Erythroblast (primary cell): ENCODE data around the gene NYAP2.

Experiments
- GATA1 ChIP-seq: IDR thresholded peaks from 2 replicates; pipeline ENCODE4 v1.6.1; 2011; ENCODE audit warnings: low read depth, mild to moderate bottlenecking, control low read depth, low read length, moderate library complexity
- POLR2A ChIP-seq: IDR thresholded peaks from 2 replicates; pipeline ENCODE4 v1.6.1; 2011; ENCODE audit warnings: mild to moderate bottlenecking, low read length

- TF ChIP-seq POLR2A (no peak), GATA1 (no peak)
Observed at GRCh38 chr2:225437319-225437718, 37.8 kb downstream of the NYAP2 start.
